ENCODE measurements around the gene SETD1B.

DNA sequence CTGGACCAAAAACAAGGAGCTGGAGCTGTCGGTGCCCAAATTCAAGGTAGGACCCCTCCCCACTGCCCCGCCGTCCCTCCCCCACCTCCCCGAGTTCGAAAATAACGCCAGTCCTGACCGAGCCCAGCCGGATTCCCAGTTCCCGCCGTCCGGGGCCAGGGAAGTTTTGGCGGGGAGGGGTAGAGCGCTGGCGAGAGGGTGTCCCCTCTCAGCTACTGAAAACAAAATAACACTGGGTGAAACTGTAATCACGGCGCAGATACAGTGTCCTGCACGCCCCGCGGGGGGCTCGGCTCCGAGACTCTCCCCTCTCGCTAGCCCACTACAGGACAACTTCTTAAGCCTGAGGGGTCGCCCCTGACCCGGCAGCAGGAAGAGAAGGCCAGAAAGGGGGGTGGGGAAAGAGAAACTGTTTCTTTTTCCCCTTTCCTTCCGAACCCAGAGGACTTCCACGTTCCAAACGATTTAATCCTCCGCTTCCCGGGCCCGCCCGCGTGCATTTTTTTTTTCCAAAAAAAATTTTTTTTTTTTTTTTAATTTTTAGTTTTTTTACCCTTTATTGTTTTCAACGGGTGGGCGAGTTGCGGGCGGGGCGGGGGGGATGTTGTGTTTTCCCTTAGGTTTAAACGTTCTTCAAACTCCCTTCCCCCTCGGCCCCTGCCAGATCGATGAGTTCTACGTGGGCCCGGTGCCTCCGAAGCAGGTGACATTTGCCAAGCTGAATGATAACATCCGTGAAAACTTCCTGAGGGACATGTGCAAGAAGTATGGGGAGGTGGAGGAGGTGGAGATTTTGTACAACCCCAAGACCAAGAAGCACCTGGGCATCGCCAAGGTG lies 1.6 kb downstream of the SETD1B start:
- no peak for TF ChIP-seq CTCF (IDR thresholded peaks at IDR 0.05)
- TF ChIP-seq EZH2phosphoT487 (IDR thresholded peaks at IDR 0.05) = no peak
